Parathyroid adenoma (tissue), 2 donors: ENCODE measurements around the gene EXOSC2.
A peak's percentile ranks its signal among the peaks of the same experiment; 100 is the strongest.

Experiments
- H2AFZ ChIP-seq: fragments of 300-600 bp; sonication (generic); one replicate; pipeline ENCODE4 v1.7.0; 2017; ENCODE audit warnings: antibody characterized with exemption, mild to moderate bottlenecking
- H3K27ac ChIP-seq: fragments of 300-600 bp; sonication (generic); one replicate; pipeline ENCODE4 v1.7.0; 2017
- H3K27me3 ChIP-seq: fragments of 300-600 bp; sonication (generic); one replicate; pipeline ENCODE4 v1.7.0; 2017; ENCODE audit warnings: low read length; ENCODE audit not compliant: control insufficient read depth, insufficient read depth
- H3K36me3 ChIP-seq: fragments of 300-600 bp; sonication (generic); one replicate; pipeline ENCODE4 v1.7.0; 2017; ENCODE audit warnings: low read length; ENCODE audit not compliant: control insufficient read depth, insufficient read depth
- H3K4me1 ChIP-seq: fragments of 300-600 bp; sonication (generic); one replicate; pipeline ENCODE4 v1.7.0; 2017; ENCODE audit warnings: control low read depth
- H3K4me2 ChIP-seq: fragments of 300-600 bp; sonication (generic); one replicate; pipeline ENCODE4 v1.7.0; 2017; ENCODE audit warnings: low read length
- H3K4me3 ChIP-seq: fragments of 300-600 bp; sonication (generic); one replicate; pipeline ENCODE4 v1.7.0; 2017; ENCODE audit warnings: low read depth, low read length
- H3K79me2 ChIP-seq: fragments of 300-600 bp; sonication (generic); one replicate; pipeline ENCODE4 v1.7.0; 2017; ENCODE audit warnings: control low read depth
- H3K9ac ChIP-seq: fragments of 300-600 bp; sonication (generic); one replicate; pipeline ENCODE4 v1.7.0; 2017; ENCODE audit warnings: mild to moderate bottlenecking
- H3K9me3 ChIP-seq: fragments of 300-600 bp; sonication (generic); one replicate; pipeline ENCODE4 v1.7.0; 2017; ENCODE audit warnings: low read length; ENCODE audit not compliant: control insufficient read depth
- TF ChIP-seq, protein P1 (sequence below): fragments of 300-600 bp; sonication (generic); IDR thresholded peaks from one replicate; pipeline ENCODE4 v1.7.0; 2017; ENCODE audit warnings: antibody characterized with exemption, mild to moderate bottlenecking
- donor health status: primary hyperparathyroidism.

EXOSC2 gene

DNA sequence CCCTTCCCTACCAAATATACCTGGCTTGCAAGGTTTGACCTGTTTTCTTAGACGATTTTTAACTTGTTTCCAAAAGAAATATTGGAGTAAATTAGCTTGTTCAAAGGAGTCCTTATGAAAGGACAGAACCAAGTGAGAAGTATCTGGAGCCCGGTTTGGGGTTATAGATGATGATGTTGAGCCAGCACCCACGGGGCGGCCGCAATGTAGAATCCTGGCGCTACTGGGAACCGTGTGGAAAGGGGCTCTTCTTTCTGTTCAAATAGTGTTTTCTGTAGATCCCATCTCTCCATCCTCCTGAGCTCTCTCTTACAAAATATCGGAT is 517 bp upstream of the EXOSC2 start:
- Histone ChIP-seq H3K4me3 (peak overlapping the region; percentile 76), H3K79me2 (peaks cover 5% of the 10 kb centered on the region), H3K9ac (no peak overlapping the region), H3K9me3 (no peaks in the 10 kb centered on the region), H3K4me1 (no peaks in the 10 kb centered on the region), H3K4me2 (peak overlapping the region; percentile 76), H3K27ac (no peak overlapping the region), H3K36me3 (no peaks in the 10 kb centered on the region), H2AFZ (peak overlapping the region; percentile 84), H3K27me3 (no peaks in the 10 kb centered on the region)
- TF ChIP-seq, protein P1, sequence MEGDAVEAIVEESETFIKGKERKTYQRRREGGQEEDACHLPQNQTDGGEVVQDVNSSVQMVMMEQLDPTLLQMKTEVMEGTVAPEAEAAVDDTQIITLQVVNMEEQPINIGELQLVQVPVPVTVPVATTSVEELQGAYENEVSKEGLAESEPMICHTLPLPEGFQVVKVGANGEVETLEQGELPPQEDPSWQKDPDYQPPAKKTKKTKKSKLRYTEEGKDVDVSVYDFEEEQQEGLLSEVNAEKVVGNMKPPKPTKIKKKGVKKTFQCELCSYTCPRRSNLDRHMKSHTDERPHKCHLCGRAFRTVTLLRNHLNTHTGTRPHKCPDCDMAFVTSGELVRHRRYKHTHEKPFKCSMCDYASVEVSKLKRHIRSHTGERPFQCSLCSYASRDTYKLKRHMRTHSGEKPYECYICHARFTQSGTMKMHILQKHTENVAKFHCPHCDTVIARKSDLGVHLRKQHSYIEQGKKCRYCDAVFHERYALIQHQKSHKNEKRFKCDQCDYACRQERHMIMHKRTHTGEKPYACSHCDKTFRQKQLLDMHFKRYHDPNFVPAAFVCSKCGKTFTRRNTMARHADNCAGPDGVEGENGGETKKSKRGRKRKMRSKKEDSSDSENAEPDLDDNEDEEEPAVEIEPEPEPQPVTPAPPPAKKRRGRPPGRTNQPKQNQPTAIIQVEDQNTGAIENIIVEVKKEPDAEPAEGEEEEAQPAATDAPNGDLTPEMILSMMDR = no peak

DNA sequence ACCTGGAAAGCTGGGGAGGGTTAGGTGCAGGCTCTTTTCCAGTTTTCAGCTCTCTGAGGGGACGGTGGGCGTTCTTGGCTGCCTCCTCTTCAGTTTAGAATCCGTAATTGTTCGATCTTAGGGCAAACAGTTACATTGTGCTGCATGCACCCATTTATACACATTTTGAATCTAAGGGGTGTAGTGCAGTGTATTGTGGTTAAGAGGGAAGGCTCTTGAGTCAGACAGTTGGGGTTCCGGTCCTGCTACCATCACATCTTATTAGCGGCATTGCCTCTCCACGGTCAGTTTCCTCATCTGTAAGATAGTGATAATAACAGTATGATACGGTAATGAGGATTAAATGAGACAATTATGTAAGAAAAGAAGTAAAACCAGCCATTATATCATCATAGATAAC is 625 bp downstream of the EXOSC2 start:
- Histone ChIP-seq H3K79me2 (peaks cover 5% of the 10 kb centered on the region), H3K27ac (no peak overlapping the region), H3K9ac (peak overlapping the region; percentile 11), H3K4me1 (no peaks in the 10 kb centered on the region), H3K4me2 (peak overlapping the region; percentile 74), H2AFZ (peak overlapping the region; percentile 74), H3K36me3 (no peaks in the 10 kb centered on the region), H3K27me3 (no peaks in the 10 kb centered on the region), H3K4me3 (peak overlapping the region; percentile 76), H3K9me3 (no peaks in the 10 kb centered on the region)
- TF ChIP-seq, protein P1 = no peak

DNA sequence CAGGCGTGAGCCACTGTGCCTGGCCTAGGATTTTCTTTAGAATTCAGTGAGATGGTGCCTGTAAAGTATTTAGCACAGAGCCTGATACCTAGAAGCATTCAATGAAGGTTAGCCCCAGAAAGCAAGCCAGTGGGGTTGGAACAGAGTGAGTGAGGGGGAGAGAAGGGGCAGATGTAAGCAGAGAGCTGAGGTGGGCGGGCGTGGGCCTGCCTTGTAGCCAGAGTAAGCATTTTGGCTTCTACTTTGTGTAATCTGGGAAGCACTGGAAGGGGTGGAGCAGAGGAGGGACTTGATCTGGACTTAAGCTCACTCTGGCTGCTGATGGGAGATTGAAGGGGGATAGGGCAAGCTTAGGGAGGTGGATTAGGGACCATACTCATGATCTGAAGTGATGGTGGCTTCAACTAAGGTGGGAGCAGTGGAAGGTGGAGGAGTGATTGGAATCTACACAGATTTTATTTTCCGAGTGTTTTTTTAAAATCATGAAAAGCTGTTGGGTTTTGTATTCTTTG is 2.6 kb downstream of the EXOSC2 start:
- Histone ChIP-seq H3K4me3 (no peak overlapping the region), H3K27me3 (no peaks in the 10 kb centered on the region), H3K9me3 (no peaks in the 10 kb centered on the region), H2AFZ (no peak overlapping the region), H3K27ac (no peak overlapping the region), H3K9ac (no peak overlapping the region), H3K36me3 (no peaks in the 10 kb centered on the region), H3K4me1 (no peaks in the 10 kb centered on the region), H3K79me2 (peaks cover 5% of the 10 kb centered on the region), H3K4me2 (no peak overlapping the region)
- TF ChIP-seq, protein P1 = no peak

DNA sequence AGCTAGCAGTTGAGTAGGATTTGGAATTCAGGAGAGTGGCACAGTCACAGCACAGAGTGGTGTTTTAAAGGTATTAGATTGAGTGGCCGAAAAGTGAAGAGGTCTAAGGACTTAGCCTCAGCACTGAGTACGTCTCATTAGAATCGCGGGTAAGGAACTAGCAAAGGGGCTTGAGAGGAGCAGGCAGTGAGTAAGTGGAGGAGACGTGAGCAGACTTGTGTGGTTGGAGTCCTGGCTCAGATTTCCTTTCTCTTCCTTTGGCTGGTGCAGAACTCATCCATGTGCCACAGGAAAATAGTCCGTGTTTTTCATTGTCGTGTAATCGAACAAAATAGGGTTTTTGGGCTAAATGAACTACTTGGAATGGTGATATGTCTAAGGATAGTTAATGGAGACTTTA is 3.4 kb downstream of the EXOSC2 start:
- Histone ChIP-seq H3K27ac (no peak overlapping the region), H3K4me1 (no peaks in the 10 kb centered on the region), H3K9ac (no peak overlapping the region), H3K79me2 (peaks cover 5% of the 10 kb centered on the region), H3K4me2 (no peak overlapping the region), H3K36me3 (no peaks in the 10 kb centered on the region), H3K9me3 (no peaks in the 10 kb centered on the region), H2AFZ (no peak overlapping the region), H3K27me3 (no peaks in the 10 kb centered on the region), H3K4me3 (no peak overlapping the region)
- TF ChIP-seq, protein P1 = no peak

- no peaks in the 10 kb centered on the region for H3K27me3 ChIP-seq
- H3K4me1 ChIP-seq = no peaks in the 10 kb centered on the region
- H3K4me3 ChIP-seq = no peak overlapping the region
- TF ChIP-seq, protein P1 = no peak
- H3K27ac ChIP-seq = no peak overlapping the region
- no peak overlapping the region for H2AFZ ChIP-seq
- H3K4me2 ChIP-seq = no peak overlapping the region
- H3K36me3 ChIP-seq = no peaks in the 10 kb centered on the region
- no peak overlapping the region for H3K9ac ChIP-seq
- peaks cover 5% of the 10 kb centered on the region for H3K79me2 ChIP-seq
- H3K9me3 ChIP-seq = no peaks in the 10 kb centered on the region
Observed at GRCh38 chr9:130698514-130698913, 4.9 kb downstream of the EXOSC2 start.
